Effector memory CD8-positive, alpha-beta T cell (primary cell): ENCODE measurements around the gene HS3ST2.

Experiments
- ATAC-seq: fragments of 150-1000 bp; cut with Tn5 transposase; replicated peaks from 2 replicates; pipeline ENCODE4 v1.10.0; 2021; ENCODE audit warnings: mild to moderate bottlenecking, moderate library complexity
- DNase-seq, 3 experiments: peaks; one replicate each; pipeline ENCODE4 v3.0.0; 2021
- H3K27ac Mint-ChIP-seq, 2 donors: one replicate each; pipeline ENCODE4 v1.8.0; 2022; ENCODE audit warnings: mild to moderate bottlenecking in 2 of 2, mixed read lengths in 2 of 2, moderate library complexity in 2 of 2
- H3K27me3 Mint-ChIP-seq, 2 donors: one replicate each; pipeline ENCODE4 v1.8.0; 2022; ENCODE audit warnings: mixed read lengths in 2 of 2
- H3K36me3 Mint-ChIP-seq: one replicate; pipeline ENCODE4 v1.8.0; 2022; ENCODE audit warnings: mild to moderate bottlenecking, moderate library complexity, mixed read lengths; ENCODE audit not compliant: insufficient read depth
- H3K4me1 Mint-ChIP-seq, 2 donors: one replicate each; pipeline ENCODE4 v1.8.0; 2022; ENCODE audit warnings: low read depth in 2 of 2, mixed read lengths in 2 of 2
- H3K4me3 Mint-ChIP-seq, 2 donors: one replicate each; pipeline ENCODE4 v1.8.0; 2022; ENCODE audit warnings: mild to moderate bottlenecking in 2 of 2, mixed read lengths in 2 of 2, moderate library complexity in 2 of 2
- H3K9me3 Mint-ChIP-seq, 2 donors: one replicate each; pipeline ENCODE4 v1.8.0; 2022; ENCODE audit warnings: mixed read lengths in 2 of 2

HS3ST2 gene

GRCh38 chr16:22868593-22869224, 54.7 kb downstream of the HS3ST2 start:
- DNase-seq, result no peak
- ATAC-seq, result no peak
- no peak overlapping the region for H3K4me3 Mint-ChIP-seq
- no peaks in the 10 kb centered on the region for H3K36me3 Mint-ChIP-seq
- no peaks in the 10 kb centered on the region for H3K4me1 Mint-ChIP-seq
- H3K27ac Mint-ChIP-seq, result no peak overlapping the region
- H3K27me3 Mint-ChIP-seq, result peaks cover 14 to 21% of the 10 kb centered on the region in 2 donors
- no peaks in the 10 kb centered on the region for H3K9me3 Mint-ChIP-seq

DNA sequence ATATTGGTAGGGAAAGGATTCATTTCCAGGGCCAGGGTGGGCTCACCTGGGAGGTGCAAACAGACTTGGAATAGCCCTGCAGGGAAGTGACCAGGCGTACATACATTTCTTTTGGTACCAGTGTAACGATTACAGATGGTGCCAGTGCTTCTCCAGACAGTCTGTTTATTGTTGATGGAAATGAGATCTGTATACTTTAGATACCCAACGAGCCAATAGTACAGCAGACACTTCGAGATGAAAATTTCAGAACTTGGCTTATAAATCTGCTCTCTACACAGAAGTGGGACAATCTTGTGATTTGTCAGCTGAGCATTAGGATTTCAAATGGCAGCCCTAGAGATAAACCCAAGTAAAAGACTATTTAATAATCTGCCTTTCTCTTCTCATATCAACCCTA, 57.9 kb downstream of the HS3ST2 start:
- ATAC-seq, result no peak
- H3K4me1 Mint-ChIP-seq, result no peaks in the 10 kb centered on the region
- no peak overlapping the region for H3K27ac Mint-ChIP-seq
- H3K9me3 Mint-ChIP-seq, result no peaks in the 10 kb centered on the region
- peaks cover 6 to 29% of the 10 kb centered on the region in 2 donors for H3K27me3 Mint-ChIP-seq
- no peaks in the 10 kb centered on the region for H3K36me3 Mint-ChIP-seq
- DNase-seq, result no peak
- H3K4me3 Mint-ChIP-seq, result no peak overlapping the region

- Mint-ChIP-seq H3K36me3 (no peaks in the 10 kb centered on the region), H3K27ac (no peak overlapping the region), H3K4me1 (no peaks in the 10 kb centered on the region), H3K4me3 (no peak overlapping the region), H3K9me3 (no peaks in the 10 kb centered on the region), H3K27me3 (peaks cover 21 to 53% of the 10 kb centered on the region in 2 donors)
- DNase-seq, result no peak
- no peak for ATAC-seq
Measured at GRCh38 chr16:22874394-22874793, 60.4 kb downstream of the HS3ST2 start.

DNA sequence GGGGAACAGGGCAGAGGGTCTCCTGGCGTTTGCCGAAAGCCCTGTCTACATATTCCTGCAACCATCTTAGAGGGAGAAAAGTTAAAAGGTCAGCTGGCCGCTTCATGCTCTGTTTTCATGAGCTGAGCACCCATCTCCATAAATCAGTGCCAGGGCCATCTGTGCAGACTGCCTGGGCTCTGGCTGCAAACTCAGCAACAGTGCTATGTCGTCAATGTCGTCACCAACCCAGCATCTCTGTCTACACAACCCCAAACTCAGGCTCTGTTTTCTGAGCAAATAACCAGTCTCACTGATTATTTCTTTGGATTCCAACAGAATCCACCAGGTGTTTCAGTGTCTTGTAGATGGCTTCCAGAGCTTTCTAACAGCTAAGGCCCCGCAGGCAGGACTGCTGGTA, 65.0 kb downstream of the HS3ST2 start:
- H3K27ac Mint-ChIP-seq, result no peak overlapping the region
- ATAC-seq, result no peak

DNA sequence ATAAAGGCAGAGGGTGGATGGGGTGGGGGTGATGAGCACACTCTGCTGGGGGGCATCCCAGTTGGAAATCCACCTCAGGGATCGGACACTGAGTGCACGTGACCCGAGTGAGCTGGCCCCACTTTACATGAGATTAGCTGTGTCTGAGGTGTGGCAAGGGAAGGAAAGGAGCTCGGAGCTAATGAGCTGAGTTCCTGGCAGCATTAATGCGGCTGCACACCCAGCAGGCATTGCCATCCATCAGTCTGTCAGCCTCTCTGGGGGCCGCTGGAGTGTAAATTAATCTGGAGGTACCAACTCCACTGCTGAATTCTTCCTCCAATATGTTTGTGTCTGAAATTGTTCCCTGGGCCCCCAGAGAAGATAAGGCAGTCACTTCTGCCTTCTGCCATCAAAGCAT, 65.5 kb downstream of the HS3ST2 start:
- H3K9me3 Mint-ChIP-seq, result no peaks in the 10 kb centered on the region
- H3K36me3 Mint-ChIP-seq, result no peaks in the 10 kb centered on the region
- H3K27me3 Mint-ChIP-seq, result peaks cover 21 to 57% of the 10 kb centered on the region in 2 donors
- ATAC-seq (no peak), DNase-seq (no peak)
- no peak overlapping the region for H3K27ac Mint-ChIP-seq
- H3K4me1 Mint-ChIP-seq, result no peaks in the 10 kb centered on the region
- H3K4me3 Mint-ChIP-seq, result no peak overlapping the region

More for the DNA sequence above, 65.0 kb downstream of the HS3ST2 start:
- DNase-seq, result no peak
- H3K36me3 Mint-ChIP-seq, result no peaks in the 10 kb centered on the region
- H3K4me3 Mint-ChIP-seq, result no peak overlapping the region
- peaks cover 21 to 58% of the 10 kb centered on the region in 2 donors for H3K27me3 Mint-ChIP-seq
- H3K9me3 Mint-ChIP-seq, result no peaks in the 10 kb centered on the region
- no peaks in the 10 kb centered on the region for H3K4me1 Mint-ChIP-seq

- H3K27me3 Mint-ChIP-seq, result peaks cover 14 to 51% of the 10 kb centered on the region in 2 donors
- no peak overlapping the region for H3K27ac Mint-ChIP-seq
- H3K4me3 Mint-ChIP-seq, result no peak overlapping the region
- ATAC-seq (no peak), DNase-seq (no peak)
- H3K9me3 Mint-ChIP-seq, result no peaks in the 10 kb centered on the region
- H3K4me1 Mint-ChIP-seq, result no peaks in the 10 kb centered on the region
- H3K36me3 Mint-ChIP-seq, result no peaks in the 10 kb centered on the region
Measured at GRCh38 chr16:22882981-22883380, 69.0 kb downstream of the HS3ST2 start.

- Mint-ChIP-seq H3K4me3 (no peak overlapping the region), H3K27me3 (peaks cover 16 to 29% of the 10 kb centered on the region in 2 donors), H3K27ac (no peak overlapping the region), H3K4me1 (no peaks in the 10 kb centered on the region), H3K9me3 (no peaks in the 10 kb centered on the region), H3K36me3 (no peaks in the 10 kb centered on the region)
- ATAC-seq (no peak), DNase-seq (no peak)
Measured at GRCh38 chr16:22885951-22886350, 72.0 kb downstream of the HS3ST2 start.

GRCh38 chr16:22886927-22887326, 73.0 kb downstream of the HS3ST2 start:
- Mint-ChIP-seq H3K4me1 (no peaks in the 10 kb centered on the region), H3K36me3 (no peaks in the 10 kb centered on the region), H3K27me3 (peaks cover 18 to 24% of the 10 kb centered on the region in 2 donors), H3K27ac (no peak overlapping the region), H3K4me3 (no peak overlapping the region), H3K9me3 (no peaks in the 10 kb centered on the region)
- no peak for DNase-seq
- ATAC-seq, result no peak

- H3K27ac Mint-ChIP-seq, result no peak overlapping the region
- H3K36me3 Mint-ChIP-seq, result no peaks in the 10 kb centered on the region
- peaks cover 18 to 24% of the 10 kb centered on the region in 2 donors for H3K27me3 Mint-ChIP-seq
- no peak overlapping the region for H3K4me3 Mint-ChIP-seq
- no peaks in the 10 kb centered on the region for H3K9me3 Mint-ChIP-seq
- DNase-seq (no peak), ATAC-seq (no peak)
- H3K4me1 Mint-ChIP-seq, result no peaks in the 10 kb centered on the region
Measured at GRCh38 chr16:22887445-22887844, 73.5 kb downstream of the HS3ST2 start.

DNA sequence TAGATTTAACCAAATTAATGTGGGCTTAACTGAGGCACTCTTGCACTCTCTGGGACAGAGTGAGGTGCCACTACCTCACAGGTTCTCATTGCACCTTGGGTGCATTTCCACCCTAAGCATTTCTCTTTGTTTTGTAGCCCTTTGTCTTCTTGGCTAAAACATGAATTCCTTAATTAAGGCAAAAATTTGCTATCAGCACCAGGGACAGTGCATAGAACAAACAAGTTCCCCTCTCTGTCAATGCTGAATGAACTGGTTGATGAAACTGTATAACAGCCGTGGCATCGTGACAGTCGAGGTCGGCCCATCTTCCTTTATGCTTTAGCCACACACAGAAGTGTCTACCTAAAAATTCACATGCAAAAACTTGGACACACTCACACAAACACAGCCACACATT, 74.8 kb downstream of the HS3ST2 start:
- Mint-ChIP-seq H3K4me3 (no peak overlapping the region), H3K4me1 (no peaks in the 10 kb centered on the region), H3K27me3 (peaks cover 18 to 25% of the 10 kb centered on the region in 2 donors), H3K27ac (no peak overlapping the region), H3K36me3 (no peaks in the 10 kb centered on the region), H3K9me3 (no peaks in the 10 kb centered on the region)
- DNase-seq (no peak), ATAC-seq (no peak)

- no peak for ATAC-seq
- no peak for DNase-seq
- H3K4me3 Mint-ChIP-seq, result no peak overlapping the region
- H3K9me3 Mint-ChIP-seq, result no peaks in the 10 kb centered on the region
- no peaks in the 10 kb centered on the region for H3K36me3 Mint-ChIP-seq
- no peaks in the 10 kb centered on the region for H3K4me1 Mint-ChIP-seq
- H3K27me3 Mint-ChIP-seq, result peaks cover 24 to 26% of the 10 kb centered on the region in 2 donors
- no peak overlapping the region for H3K27ac Mint-ChIP-seq
Measured at GRCh38 chr16:22890976-22891375, 77.0 kb downstream of the HS3ST2 start.

GRCh38 chr16:22897184-22897583, 83.2 kb downstream of the HS3ST2 start:
- Mint-ChIP-seq H3K9me3 (no peaks in the 10 kb centered on the region), H3K4me3 (no peak overlapping the region), H3K4me1 (no peaks in the 10 kb centered on the region), H3K27me3 (peaks cover 27 to 37% of the 10 kb centered on the region in 2 donors), H3K36me3 (no peaks in the 10 kb centered on the region), H3K27ac (peak overlapping the region in 1 of 2 donors; percentile 55)
- no peak for ATAC-seq
- DNase-seq, result no peak

DNA sequence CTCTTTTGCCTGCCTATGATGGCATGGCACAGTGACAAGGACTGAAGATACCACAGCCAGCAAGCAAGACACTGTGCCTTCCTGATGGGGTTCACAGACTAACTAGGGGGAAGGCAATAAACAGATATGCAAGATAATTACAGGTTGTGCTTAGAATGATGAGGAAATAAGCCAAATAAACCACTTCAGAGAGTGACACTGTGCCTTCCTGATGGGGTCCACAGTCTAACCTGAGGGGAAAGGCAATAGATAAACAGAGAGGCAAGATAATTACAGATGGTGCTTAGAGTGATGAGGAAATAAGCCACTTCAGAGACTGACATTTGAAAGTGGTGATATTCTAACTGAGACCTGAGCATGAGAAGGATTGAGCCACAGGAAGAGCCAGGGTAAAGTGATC, 84.2 kb downstream of the HS3ST2 start:
- no peak for DNase-seq

GRCh38 chr16:22898874-22899348, 84.9 kb downstream of the HS3ST2 start:
- H3K27ac Mint-ChIP-seq, result no peak overlapping the region
- peaks cover 25 to 36% of the 10 kb centered on the region in 2 donors for H3K27me3 Mint-ChIP-seq
- H3K9me3 Mint-ChIP-seq, result no peaks in the 10 kb centered on the region
- ATAC-seq (no peak), DNase-seq (peak; percentile 12 to 30 (median 16))
- H3K4me1 Mint-ChIP-seq, result no peaks in the 10 kb centered on the region
- H3K4me3 Mint-ChIP-seq, result no peak overlapping the region
- H3K36me3 Mint-ChIP-seq, result no peaks in the 10 kb centered on the region

More for the DNA sequence above, 84.2 kb downstream of the HS3ST2 start:
- H3K9me3 Mint-ChIP-seq, result no peaks in the 10 kb centered on the region
- no peaks in the 10 kb centered on the region for H3K36me3 Mint-ChIP-seq
- H3K27ac Mint-ChIP-seq, result no peak overlapping the region
- H3K4me1 Mint-ChIP-seq, result no peaks in the 10 kb centered on the region
- ATAC-seq, result no peak
- H3K27me3 Mint-ChIP-seq, result peaks cover 27 to 37% of the 10 kb centered on the region in 2 donors
- H3K4me3 Mint-ChIP-seq, result no peak overlapping the region
